Stimulated activated effector memory CD8-positive, alpha-beta T cell treated with anti-CD3 and anti-CD28 coated beads, Interleukin-12 subunit alpha, Interleukin-12 subunit beta, amount 100 ng/mL, for 72 hours (primary cell): ENCODE results near the gene ALPI.

Experiments used
- ATAC-seq: fragments of 150-1000 bp; cut with Tn5 transposase; 2 replicates; pipeline ENCODE4 v1.10.0; 2021
- DNase-seq, 2 donors: peaks; one replicate each; pipeline ENCODE4 v3.0.0; 2021 to 2022; ENCODE audit warnings: low spot score in 2 of 2
- H3K27ac Mint-ChIP-seq: one replicate; pipeline ENCODE4 v1.8.0; 2022; ENCODE audit warnings: mild to moderate bottlenecking, mixed read lengths
- H3K36me3 Mint-ChIP-seq: one replicate; pipeline ENCODE4 v1.8.0; 2022; ENCODE audit warnings: mild to moderate bottlenecking, mixed read lengths
- H3K4me1 Mint-ChIP-seq: one replicate; pipeline ENCODE4 v1.8.0; 2022; ENCODE audit warnings: mixed read lengths
- H3K4me3 Mint-ChIP-seq: one replicate; pipeline ENCODE4 v1.8.0; 2022; ENCODE audit warnings: mild to moderate bottlenecking, mixed read lengths
- H3K9me3 Mint-ChIP-seq: one replicate; pipeline ENCODE4 v1.8.0; 2022; ENCODE audit warnings: mixed read lengths

The ALPI gene

GRCh38 chr2:232460171-232460570, 4.2 kb downstream of the ALPI start:
- H3K4me1 Mint-ChIP-seq: no peaks in the 10 kb centered on the region
- no peak overlapping the region for H3K27ac Mint-ChIP-seq
- no peak overlapping the region for H3K4me3 Mint-ChIP-seq
- no peaks in the 10 kb centered on the region for H3K36me3 Mint-ChIP-seq
- ATAC-seq: no peak
- H3K9me3 Mint-ChIP-seq: no peaks in the 10 kb centered on the region
- no peak for DNase-seq

GRCh38 chr2:232463701-232464543, 8.0 kb downstream of the ALPI start:
- H3K36me3 Mint-ChIP-seq: no peaks in the 10 kb centered on the region
- peak; percentile 28 for ATAC-seq

GRCh38 chr2:232464544-232464885, 8.6 kb downstream of the ALPI start:
- H3K27ac Mint-ChIP-seq: no peak overlapping the region
- H3K4me1 Mint-ChIP-seq: no peaks in the 10 kb centered on the region
- DNase-seq (no peak), ATAC-seq (no peak)
- no peaks in the 10 kb centered on the region for H3K9me3 Mint-ChIP-seq
- H3K4me3 Mint-ChIP-seq: no peak overlapping the region
- no peaks in the 10 kb centered on the region for H3K36me3 Mint-ChIP-seq

More at GRCh38 chr2:232463701-232464543, 8.0 kb downstream of the ALPI start:
- no peaks in the 10 kb centered on the region for H3K4me1 Mint-ChIP-seq
- no peak for DNase-seq
- H3K9me3 Mint-ChIP-seq: no peaks in the 10 kb centered on the region
- H3K4me3 Mint-ChIP-seq: no peak overlapping the region
- no peak overlapping the region for H3K27ac Mint-ChIP-seq

- no peak for ATAC-seq
- H3K27ac Mint-ChIP-seq: no peak overlapping the region
- H3K4me3 Mint-ChIP-seq: no peak overlapping the region
- no peak for DNase-seq
- H3K9me3 Mint-ChIP-seq: no peaks in the 10 kb centered on the region
- H3K36me3 Mint-ChIP-seq: no peaks in the 10 kb centered on the region
- no peaks in the 10 kb centered on the region for H3K4me1 Mint-ChIP-seq
Observed at GRCh38 chr2:232465061-232465460, 9.1 kb downstream of the ALPI start.

DNA sequence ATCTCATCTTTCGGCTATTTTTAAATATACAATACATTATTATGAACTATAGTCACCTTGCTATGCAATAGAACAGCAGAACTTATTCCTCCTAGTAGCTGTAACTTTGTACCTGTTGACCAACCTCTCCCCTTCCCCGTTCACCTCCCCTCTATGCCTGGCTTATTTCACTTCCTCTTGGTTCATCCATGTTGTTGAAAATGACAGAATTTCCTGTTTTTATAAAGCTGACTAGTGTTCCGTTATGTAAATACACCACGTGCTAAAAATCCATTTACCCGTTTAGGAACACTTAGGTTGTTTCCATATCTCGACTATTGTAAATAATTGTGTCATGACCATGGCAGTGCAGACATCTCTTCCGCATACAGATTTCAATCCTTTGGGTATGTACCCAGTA, 10.3 kb downstream of the ALPI start:
- H3K9me3 Mint-ChIP-seq: no peaks in the 10 kb centered on the region
- no peak for ATAC-seq
- no peaks in the 10 kb centered on the region for H3K4me1 Mint-ChIP-seq
- H3K4me3 Mint-ChIP-seq: no peak overlapping the region
- no peak for DNase-seq
- no peak overlapping the region for H3K27ac Mint-ChIP-seq
- H3K36me3 Mint-ChIP-seq: no peaks in the 10 kb centered on the region

- H3K4me3 Mint-ChIP-seq: no peak overlapping the region
- ATAC-seq (no peak), DNase-seq (no peak)
- no peaks in the 10 kb centered on the region for H3K4me1 Mint-ChIP-seq
- H3K27ac Mint-ChIP-seq: no peak overlapping the region
- H3K36me3 Mint-ChIP-seq: no peaks in the 10 kb centered on the region
- H3K9me3 Mint-ChIP-seq: peaks cover 9% of the 10 kb centered on the region
Observed at GRCh38 chr2:232473467-232473890, 17.5 kb downstream of the ALPI start.

GRCh38 chr2:232476045-232476444, 20.1 kb downstream of the ALPI start:
- DNase-seq (no peak), ATAC-seq (no peak)
- Mint-ChIP-seq H3K4me3 (no peak overlapping the region), H3K4me1 (no peaks in the 10 kb centered on the region), H3K36me3 (no peaks in the 10 kb centered on the region), H3K9me3 (peaks cover 9% of the 10 kb centered on the region), H3K27ac (no peak overlapping the region)

DNA sequence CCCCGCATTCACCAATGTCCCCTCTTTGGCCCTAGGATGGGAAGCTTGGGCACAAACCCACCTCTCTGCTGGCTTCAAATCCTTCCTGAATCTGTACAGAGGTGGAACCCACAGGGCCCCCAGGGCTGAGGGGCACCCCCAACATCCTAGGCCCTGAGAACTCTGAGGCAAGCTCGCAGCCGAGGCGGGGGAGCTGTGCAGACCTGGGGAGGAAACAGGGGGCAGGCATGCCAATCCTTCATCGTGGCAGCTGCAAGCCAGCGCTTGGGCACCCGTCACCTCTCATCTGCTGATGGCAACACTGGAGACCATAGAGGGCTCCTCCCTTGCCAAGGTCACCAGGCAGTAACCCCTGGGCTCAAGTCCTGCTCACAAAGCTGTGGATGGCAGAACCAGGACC, 20.8 kb downstream of the ALPI start:
- no peak for ATAC-seq
- Mint-ChIP-seq H3K36me3 (no peaks in the 10 kb centered on the region), H3K27ac (no peak overlapping the region), H3K9me3 (peaks cover 9% of the 10 kb centered on the region), H3K4me3 (no peak overlapping the region), H3K4me1 (no peaks in the 10 kb centered on the region)
- DNase-seq: no peak

GRCh38 chr2:232477751-232478510, 22.0 kb downstream of the ALPI start:
- Mint-ChIP-seq H3K4me1 (no peaks in the 10 kb centered on the region), H3K36me3 (no peaks in the 10 kb centered on the region), H3K27ac (no peak overlapping the region), H3K4me3 (no peak overlapping the region), H3K9me3 (peaks cover under 1% of the 10 kb centered on the region)
- DNase-seq: no peak
- no peak for ATAC-seq

GRCh38 chr2:232478571-232479340, 22.8 kb downstream of the ALPI start:
- ATAC-seq: no peak
- H3K4me1 Mint-ChIP-seq: no peaks in the 10 kb centered on the region

DNA sequence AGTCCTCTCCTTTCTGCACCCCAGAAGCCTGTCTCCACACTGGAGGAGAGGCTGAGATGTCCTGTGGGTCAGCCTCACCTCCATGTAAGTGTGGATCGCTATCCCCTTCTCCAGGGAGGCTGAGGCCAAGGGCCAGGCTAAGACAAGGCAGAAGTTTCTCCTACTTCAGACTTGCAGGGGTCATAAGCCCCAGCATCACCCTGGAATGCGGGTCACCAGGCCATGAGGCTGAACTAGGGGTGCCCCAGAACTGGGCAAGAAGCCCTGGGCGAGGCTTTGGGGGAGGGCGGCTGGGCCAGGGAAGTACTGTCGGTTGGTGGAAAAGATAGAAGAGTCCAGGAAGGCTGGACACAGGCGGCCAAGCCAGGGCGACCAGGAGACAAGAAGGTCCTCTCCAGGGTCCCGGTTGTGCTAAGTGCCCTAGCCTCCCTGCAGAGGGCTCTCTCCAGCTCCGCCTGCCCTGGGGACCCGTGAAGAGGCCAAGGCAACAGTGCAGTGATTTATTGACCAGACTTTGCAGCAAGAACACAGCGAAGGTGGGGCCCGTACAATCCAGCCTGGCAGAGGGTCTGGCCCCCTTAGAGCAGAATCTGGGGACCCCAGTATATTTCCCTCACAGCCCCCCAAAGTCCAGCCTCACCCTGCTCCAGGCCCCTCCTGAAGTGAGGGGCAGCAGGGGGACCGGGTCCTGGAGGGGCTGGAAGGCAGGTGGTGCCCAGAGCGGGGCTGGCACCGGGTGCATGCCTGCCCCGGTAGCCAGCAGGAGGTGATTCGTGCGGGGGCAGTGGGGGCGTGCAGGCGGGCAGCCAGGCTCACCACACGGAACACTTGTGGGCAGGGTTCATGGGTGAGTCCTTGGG, 23.6 kb downstream of the ALPI start:
- Mint-ChIP-seq H3K4me1 (no peaks in the 10 kb centered on the region), H3K36me3 (no peaks in the 10 kb centered on the region), H3K9me3 (no peaks in the 10 kb centered on the region), H3K4me3 (no peak overlapping the region), H3K27ac (no peak overlapping the region)
- DNase-seq: no peak
- ATAC-seq: no peak

More at GRCh38 chr2:232478571-232479340, 22.8 kb downstream of the ALPI start:
- no peak overlapping the region for H3K27ac Mint-ChIP-seq
- no peaks in the 10 kb centered on the region for H3K36me3 Mint-ChIP-seq
- no peaks in the 10 kb centered on the region for H3K9me3 Mint-ChIP-seq
- no peak for DNase-seq
- no peak overlapping the region for H3K4me3 Mint-ChIP-seq

- H3K36me3 Mint-ChIP-seq: no peaks in the 10 kb centered on the region
- no peaks in the 10 kb centered on the region for H3K4me1 Mint-ChIP-seq
- no peak for DNase-seq
- no peak for ATAC-seq
- H3K4me3 Mint-ChIP-seq: no peak overlapping the region
- H3K27ac Mint-ChIP-seq: no peak overlapping the region
- H3K9me3 Mint-ChIP-seq: no peaks in the 10 kb centered on the region
Observed at GRCh38 chr2:232480201-232481190, 24.5 kb downstream of the ALPI start.

GRCh38 chr2:232481322-232482140, 25.6 kb downstream of the ALPI start:
- ATAC-seq: no peak
- Mint-ChIP-seq H3K27ac (no peak overlapping the region), H3K4me3 (no peak overlapping the region), H3K36me3 (no peaks in the 10 kb centered on the region), H3K9me3 (no peaks in the 10 kb centered on the region), H3K4me1 (no peaks in the 10 kb centered on the region)
- no peak for DNase-seq
